ENCODE data around the gene CPB2.

CPB2 gene

GRCh38 chr13:46113596-46113995 is 8.8 kb upstream of the CPB2 start:
- no peak overlapping the region for H3K4me2 ChIP-seq (ENCODE audit: low read depth, low read length, poor library complexity, severe bottlenecking)
- TF ChIP-seq, protein P1, sequence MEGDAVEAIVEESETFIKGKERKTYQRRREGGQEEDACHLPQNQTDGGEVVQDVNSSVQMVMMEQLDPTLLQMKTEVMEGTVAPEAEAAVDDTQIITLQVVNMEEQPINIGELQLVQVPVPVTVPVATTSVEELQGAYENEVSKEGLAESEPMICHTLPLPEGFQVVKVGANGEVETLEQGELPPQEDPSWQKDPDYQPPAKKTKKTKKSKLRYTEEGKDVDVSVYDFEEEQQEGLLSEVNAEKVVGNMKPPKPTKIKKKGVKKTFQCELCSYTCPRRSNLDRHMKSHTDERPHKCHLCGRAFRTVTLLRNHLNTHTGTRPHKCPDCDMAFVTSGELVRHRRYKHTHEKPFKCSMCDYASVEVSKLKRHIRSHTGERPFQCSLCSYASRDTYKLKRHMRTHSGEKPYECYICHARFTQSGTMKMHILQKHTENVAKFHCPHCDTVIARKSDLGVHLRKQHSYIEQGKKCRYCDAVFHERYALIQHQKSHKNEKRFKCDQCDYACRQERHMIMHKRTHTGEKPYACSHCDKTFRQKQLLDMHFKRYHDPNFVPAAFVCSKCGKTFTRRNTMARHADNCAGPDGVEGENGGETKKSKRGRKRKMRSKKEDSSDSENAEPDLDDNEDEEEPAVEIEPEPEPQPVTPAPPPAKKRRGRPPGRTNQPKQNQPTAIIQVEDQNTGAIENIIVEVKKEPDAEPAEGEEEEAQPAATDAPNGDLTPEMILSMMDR (conservative IDR thresholded peaks at IDR 0.05; ENCODE audit: low read length) = no peak
- TF ChIP-seq EZH2phosphoT487 (IDR thresholded peaks at IDR 0.05; ENCODE audit: borderline replicate concordance) = no peak
- peaks cover 44% of the 10 kb centered on the region for H3K4me1 ChIP-seq (ENCODE audit: insufficient read depth, low read length, poor library complexity, severe bottlenecking)
- peaks cover under 1% of the 10 kb centered on the region; the same call in 1 of the 2 replicates for H3K9me3 ChIP-seq (ENCODE audit: insufficient read depth, low read depth, low read length)
- no peaks in the 10 kb centered on the region for H3K36me3 ChIP-seq (ENCODE audit: insufficient read depth, low read length)
- H3K4me3 ChIP-seq (ENCODE audit: low read length, poor library complexity, severe bottlenecking) = no peak overlapping the region
- H2AFZ ChIP-seq (ENCODE audit: low read length) = no peak overlapping the region
- H3K9me2 ChIP-seq (replicated peaks; ENCODE audit: low read depth, low read length) = no peaks in the 10 kb centered on the region
- no peak overlapping the region for H3K9ac ChIP-seq (ENCODE audit: low read depth, low read length, poor library complexity, severe bottlenecking)
- no peaks in the 10 kb centered on the region for H3K27me3 ChIP-seq (ENCODE audit: insufficient read depth, low read length, poor library complexity, severe bottlenecking)
- H3K79me2 ChIP-seq (ENCODE audit: insufficient read depth, low read length) = no peaks in the 10 kb centered on the region
- H4K20me1 ChIP-seq (ENCODE audit: insufficient read depth, low read length, poor library complexity, severe bottlenecking) = no peaks in the 10 kb centered on the region
- no peaks in the 10 kb centered on the region for H3F3A ChIP-seq (ENCODE audit: low read depth)

DNA sequence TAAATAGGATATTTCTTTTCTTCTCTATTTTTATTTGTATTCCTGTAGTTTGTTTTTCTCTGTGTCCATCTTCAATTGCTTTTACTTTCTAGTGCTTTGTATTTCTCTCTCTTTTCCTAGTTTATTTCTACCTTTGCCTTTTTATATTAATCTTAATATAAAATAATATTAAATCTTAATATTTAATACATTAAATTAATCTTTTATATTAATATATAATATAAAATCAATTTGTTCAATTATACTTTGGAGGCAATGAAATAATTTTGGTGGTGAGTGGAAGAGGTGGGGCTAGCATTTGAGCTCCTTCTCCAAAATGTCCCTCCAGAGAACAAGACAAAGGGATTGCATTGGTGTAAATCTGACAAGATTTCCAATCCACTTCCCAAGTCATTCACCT is 6.3 kb upstream of the CPB2 start:
- TF ChIP-seq EZH2phosphoT487 (IDR thresholded peaks at IDR 0.05; ENCODE audit: borderline replicate concordance) = no peak
- TF ChIP-seq, protein P1 (conservative IDR thresholded peaks at IDR 0.05; ENCODE audit: low read length) = no peak
- H3K4me3 ChIP-seq (ENCODE audit: low read length, poor library complexity, severe bottlenecking) = no peak overlapping the region
- H3K4me2 ChIP-seq (ENCODE audit: low read depth, low read length, poor library complexity, severe bottlenecking) = no peak overlapping the region
- no peak overlapping the region for H2AFZ ChIP-seq (ENCODE audit: low read length)
- no peaks in the 10 kb centered on the region for H4K20me1 ChIP-seq (ENCODE audit: insufficient read depth, low read length, poor library complexity, severe bottlenecking)
- H3K36me3 ChIP-seq (ENCODE audit: insufficient read depth, low read length) = no peaks in the 10 kb centered on the region
- H3K27me3 ChIP-seq (ENCODE audit: insufficient read depth, low read length, poor library complexity, severe bottlenecking) = no peaks in the 10 kb centered on the region
- no peak overlapping the region for H3K9ac ChIP-seq (ENCODE audit: low read depth, low read length, poor library complexity, severe bottlenecking)
- peaks cover 62% of the 10 kb centered on the region for H3K4me1 ChIP-seq (ENCODE audit: insufficient read depth, low read length, poor library complexity, severe bottlenecking)
- H3K79me2 ChIP-seq (ENCODE audit: insufficient read depth, low read length) = no peaks in the 10 kb centered on the region
- H3K9me2 ChIP-seq (replicated peaks; ENCODE audit: low read depth, low read length) = no peaks in the 10 kb centered on the region
- H3F3A ChIP-seq (ENCODE audit: low read depth) = 0 out of 2 replicates have a peak, but pooled peaks cover 3% of the 10 kb centered on the region
- no peaks in the 10 kb centered on the region for H3K9me3 ChIP-seq (ENCODE audit: insufficient read depth, low read depth, low read length)

DNA sequence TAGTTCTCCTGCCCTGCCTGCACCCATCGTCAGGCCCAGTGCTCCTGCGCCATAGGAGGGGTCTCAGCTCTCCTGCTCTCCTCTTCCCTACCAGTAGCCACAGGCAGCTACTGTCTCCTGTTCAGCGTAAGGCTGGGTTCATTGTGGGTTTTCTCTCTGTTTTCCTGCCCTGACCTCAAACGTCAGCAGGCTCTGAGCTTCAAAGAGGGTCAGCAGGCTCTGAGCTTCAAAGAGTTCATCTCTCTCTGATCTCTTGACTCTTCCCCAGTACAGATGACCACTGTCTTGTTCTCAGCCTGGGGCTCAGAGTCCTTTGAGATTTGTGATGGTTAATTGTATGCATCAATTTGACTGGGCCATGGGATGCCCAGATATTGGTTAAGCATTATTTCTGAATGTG is 4.6 kb upstream of the CPB2 start:
- Histone ChIP-seq H3K79me2 (ENCODE audit: insufficient read depth, low read length) (no peaks in the 10 kb centered on the region), H3K27me3 (ENCODE audit: insufficient read depth, low read length, poor library complexity, severe bottlenecking) (no peaks in the 10 kb centered on the region), H3K9ac (ENCODE audit: low read depth, low read length, poor library complexity, severe bottlenecking) (peak overlapping the region; percentile 28), H3F3A (ENCODE audit: low read depth) (0 out of 2 replicates have a peak, but pooled peaks cover 3% of the 10 kb centered on the region), H3K36me3 (ENCODE audit: insufficient read depth, low read length) (no peaks in the 10 kb centered on the region), H3K9me3 (ENCODE audit: insufficient read depth, low read depth, low read length) (no peaks in the 10 kb centered on the region), H3K9me2 (replicated peaks; ENCODE audit: low read depth, low read length) (no peaks in the 10 kb centered on the region), H4K20me1 (ENCODE audit: insufficient read depth, low read length, poor library complexity, severe bottlenecking) (no peaks in the 10 kb centered on the region), H2AFZ (ENCODE audit: low read length) (no peak overlapping the region), H3K4me2 (ENCODE audit: low read depth, low read length, poor library complexity, severe bottlenecking) (peak overlapping the region; percentile 38), H3K4me3 (ENCODE audit: low read length, poor library complexity, severe bottlenecking) (peak overlapping the region; percentile 9), H3K4me1 (ENCODE audit: insufficient read depth, low read length, poor library complexity, severe bottlenecking) (peaks cover 63% of the 10 kb centered on the region)
- TF ChIP-seq, protein P1 (conservative IDR thresholded peaks at IDR 0.05; ENCODE audit: low read length) = no peak
- no peak for TF ChIP-seq EZH2phosphoT487 (IDR thresholded peaks at IDR 0.05; ENCODE audit: borderline replicate concordance)

Data from Loucy (cell line).